ENCODE data around the gene LY9. TPM values are rescaled to one million over a fixed set of nuclear protein-coding genes. Genes with fewer than 3 reads are reported as not detected.

The LY9 gene, protein sequence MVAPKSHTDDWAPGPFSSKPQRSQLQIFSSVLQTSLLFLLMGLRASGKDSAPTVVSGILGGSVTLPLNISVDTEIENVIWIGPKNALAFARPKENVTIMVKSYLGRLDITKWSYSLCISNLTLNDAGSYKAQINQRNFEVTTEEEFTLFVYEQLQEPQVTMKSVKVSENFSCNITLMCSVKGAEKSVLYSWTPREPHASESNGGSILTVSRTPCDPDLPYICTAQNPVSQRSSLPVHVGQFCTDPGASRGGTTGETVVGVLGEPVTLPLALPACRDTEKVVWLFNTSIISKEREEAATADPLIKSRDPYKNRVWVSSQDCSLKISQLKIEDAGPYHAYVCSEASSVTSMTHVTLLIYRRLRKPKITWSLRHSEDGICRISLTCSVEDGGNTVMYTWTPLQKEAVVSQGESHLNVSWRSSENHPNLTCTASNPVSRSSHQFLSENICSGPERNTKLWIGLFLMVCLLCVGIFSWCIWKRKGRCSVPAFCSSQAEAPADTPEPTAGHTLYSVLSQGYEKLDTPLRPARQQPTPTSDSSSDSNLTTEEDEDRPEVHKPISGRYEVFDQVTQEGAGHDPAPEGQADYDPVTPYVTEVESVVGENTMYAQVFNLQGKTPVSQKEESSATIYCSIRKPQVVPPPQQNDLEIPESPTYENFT
- 22.6 TPM for polyA plus RNA-seq (2012; ENCODE audit: insufficient read depth, insufficient read length)

DNA sequence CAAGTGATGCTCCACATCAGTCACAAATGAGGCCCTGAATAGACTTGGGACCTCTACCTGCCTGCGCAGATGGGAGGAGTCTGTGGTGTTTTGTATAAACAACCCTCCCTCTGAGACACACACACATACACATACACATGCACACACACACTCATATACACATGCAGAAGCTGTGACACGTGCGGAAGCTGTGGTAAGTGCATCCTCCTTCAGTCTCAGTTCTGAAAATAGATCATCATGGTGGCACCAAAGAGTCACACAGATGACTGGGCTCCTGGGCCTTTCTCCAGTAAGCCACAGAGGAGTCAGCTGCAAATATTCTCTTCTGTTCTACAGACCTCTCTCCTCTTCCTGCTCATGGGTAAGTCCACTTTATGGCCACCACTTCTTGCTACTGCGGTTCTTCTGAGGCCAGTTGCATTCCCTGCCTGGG, at the start of gene LY9:
Gene LY9 (plus strand): TSS at position 224 of the 433 bp plus-strand sequence. CDS start 14 bp downstream, at position 238.
- DNase-seq (ENCODE audit: low read depth, low spot score) = peak; percentile 95
- H3K4me3 ChIP-seq (ENCODE audit: low read length) = peak within 1 kb of the TSS; percentile 58

DNA sequence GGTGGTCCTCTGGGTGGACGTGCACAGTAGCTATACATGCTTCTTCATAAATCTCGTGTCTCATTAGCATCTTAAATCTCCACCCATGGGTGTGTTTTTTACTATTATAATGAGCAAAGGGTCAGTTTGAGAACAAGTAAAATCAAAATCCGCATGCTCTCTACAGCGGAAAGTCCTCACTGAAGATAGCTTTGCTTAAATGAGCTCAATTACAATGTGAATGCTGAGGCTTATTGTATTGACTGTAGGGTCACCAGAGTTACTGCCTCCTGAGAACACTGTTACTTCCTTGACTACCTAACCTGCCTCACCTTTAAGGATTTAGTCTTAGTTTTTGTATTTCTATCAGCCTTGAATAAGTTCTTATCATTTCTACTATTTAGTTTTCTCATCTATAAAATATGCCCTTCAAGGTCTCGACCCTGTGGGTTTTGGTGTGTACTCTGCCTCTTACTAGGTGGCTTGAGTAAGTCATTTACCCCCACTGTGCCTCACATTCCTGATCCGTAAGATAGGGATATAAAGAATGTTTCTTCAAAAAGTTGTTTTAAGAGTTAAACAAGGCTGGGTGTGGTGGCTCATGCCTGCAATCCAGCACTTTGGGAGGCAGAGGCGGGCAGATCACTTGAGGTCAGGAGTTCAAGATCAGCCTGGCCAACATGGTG, 49.0 kb upstream of the LY9 start:
- no peak overlapping the region for H3K4me3 ChIP-seq (ENCODE audit: low read length)

DNA sequence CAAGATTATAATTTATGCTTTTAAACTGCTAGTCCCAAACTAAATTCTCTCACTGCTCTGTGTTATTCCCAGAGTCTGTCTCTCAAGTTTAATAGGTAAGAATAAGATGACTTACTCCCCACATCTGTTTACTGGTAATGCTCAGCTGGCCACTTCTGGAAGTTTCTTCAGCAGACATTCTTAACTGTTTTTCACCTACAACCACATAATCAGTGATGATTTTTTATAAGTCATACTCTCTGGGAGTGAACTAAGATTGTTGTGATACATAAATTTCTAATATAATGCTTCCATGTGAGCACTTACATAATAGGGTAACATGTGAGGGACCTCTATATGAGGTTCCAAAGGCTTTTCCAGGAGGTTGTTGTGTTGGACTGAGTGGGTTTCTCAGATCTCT, 48.3 kb upstream of the LY9 start:
- H3K4me3 ChIP-seq (ENCODE audit: low read length) = no peak overlapping the region
- no peak for DNase-seq (ENCODE audit: low read depth, low spot score)

More for the DNA sequence above, 49.0 kb upstream of the LY9 start:
- no peak for DNase-seq (ENCODE audit: low read depth, low spot score)

DNA sequence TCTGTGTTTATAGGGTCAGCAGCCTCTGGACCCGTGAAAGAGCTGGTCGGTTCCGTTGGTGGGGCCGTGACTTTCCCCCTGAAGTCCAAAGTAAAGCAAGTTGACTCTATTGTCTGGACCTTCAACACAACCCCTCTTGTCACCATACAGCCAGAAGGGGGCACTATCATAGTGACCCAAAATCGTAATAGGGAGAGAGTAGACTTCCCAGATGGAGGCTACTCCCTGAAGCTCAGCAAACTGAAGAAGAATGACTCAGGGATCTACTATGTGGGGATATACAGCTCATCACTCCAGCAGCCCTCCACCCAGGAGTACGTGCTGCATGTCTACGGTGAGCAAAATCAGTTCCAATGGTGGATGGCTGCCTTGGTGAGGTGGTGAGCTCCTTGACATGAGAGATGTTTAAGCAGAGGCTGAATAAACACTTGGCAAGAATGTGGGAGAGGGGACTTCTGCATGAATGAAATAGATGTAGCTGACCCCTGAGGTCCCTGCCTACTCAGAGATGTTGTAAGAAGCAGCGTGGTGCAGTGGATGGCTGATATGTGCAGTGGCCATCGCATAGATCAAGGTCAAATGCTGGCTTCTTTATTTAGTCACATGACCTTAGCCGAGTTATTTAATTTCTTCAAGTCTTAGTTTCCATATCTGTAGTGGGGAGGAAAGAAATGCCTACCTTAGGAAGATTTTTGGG, 47.6 kb upstream of the LY9 start:
- H3K4me3 ChIP-seq (ENCODE audit: low read length) = no peak overlapping the region
- DNase-seq (ENCODE audit: low read depth, low spot score) = no peak

DNA sequence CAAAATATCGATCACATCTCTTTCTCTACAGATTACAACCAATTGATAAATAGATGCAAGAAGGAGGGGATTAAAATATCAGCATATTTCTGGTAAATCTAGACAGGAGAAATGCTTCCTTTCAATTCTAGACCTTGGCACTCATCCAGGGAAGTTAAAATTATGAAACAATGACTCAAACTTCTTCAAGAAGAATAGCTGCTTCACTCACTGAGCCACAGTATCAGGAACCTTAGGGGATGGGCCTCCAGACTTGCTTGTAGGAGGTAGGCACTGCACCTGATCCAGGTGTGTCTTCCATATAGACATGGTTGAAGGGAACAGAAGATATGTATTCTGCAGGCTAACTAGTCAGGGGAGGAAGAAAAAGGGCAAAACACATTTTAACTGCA, 47.1 kb upstream of the LY9 start:
- H3K4me3 ChIP-seq (ENCODE audit: low read length) = no peak overlapping the region
- no peak for DNase-seq (ENCODE audit: low read depth, low spot score)

DNA sequence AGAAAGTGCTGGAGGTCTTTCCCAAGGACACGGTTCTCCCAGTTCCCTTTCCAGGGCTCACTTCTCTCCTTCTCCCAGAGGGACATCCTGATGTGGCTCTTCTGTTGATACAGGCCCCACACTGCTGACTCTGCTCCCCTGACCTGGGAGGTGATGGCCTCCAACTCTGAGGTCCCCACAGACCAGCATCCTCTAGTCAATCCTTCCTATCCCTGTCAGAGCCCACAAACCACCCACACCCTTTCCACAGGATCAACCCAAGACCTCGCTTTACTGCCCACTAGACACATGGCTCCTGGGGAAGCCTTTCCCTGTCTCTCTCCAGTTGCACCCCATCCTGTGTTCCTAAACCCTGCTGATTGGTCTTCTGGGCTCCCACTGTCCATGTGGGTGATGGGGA, 45.4 kb upstream of the LY9 start:
- DNase-seq (ENCODE audit: low read depth, low spot score) = no peak
- no peak overlapping the region for H3K4me3 ChIP-seq (ENCODE audit: low read length)

DNA sequence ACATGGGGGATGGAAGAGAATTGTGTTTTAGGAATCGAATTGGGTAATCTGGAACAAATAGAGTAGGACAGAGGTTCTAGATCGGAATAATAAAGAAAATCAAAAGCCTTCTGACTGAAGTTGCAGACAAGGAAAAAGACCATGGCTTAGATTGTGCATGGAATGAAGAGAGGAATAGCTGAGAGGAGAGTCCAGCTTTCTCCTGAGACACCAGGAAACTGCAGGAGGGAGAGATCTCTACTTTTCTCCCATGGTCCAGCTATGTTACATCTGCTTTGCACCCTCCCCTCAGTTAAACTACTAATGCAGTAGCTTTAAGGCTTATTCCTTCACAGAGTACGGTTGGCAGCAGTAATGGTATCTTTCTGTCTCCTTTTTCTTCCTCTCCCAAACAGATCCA, 43.6 kb upstream of the LY9 start:
- no peak for DNase-seq (ENCODE audit: low read depth, low spot score)
- no peak overlapping the region for H3K4me3 ChIP-seq (ENCODE audit: low read length)

DNA sequence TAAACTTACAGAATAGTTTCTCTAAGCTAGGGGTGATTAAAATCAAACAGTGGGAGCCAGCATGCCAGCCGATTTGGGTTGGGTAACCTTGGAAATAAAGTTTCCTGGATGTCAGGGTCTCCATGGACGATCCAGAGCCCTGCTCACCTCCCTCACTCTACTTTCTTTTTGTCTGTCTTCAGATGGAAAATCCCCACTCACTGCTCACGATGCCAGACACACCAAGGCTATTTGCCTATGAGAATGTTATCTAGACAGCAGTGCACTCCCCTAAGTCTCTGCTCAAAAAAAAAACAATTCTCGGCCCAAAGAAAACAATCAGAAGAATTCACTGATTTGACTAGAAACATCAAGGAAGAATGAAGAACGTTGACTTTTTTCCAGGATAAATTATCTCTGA, 43.0 kb upstream of the LY9 start:
- no peak overlapping the region for H3K4me3 ChIP-seq (ENCODE audit: low read length)
- no peak for DNase-seq (ENCODE audit: low read depth, low spot score)

DNA sequence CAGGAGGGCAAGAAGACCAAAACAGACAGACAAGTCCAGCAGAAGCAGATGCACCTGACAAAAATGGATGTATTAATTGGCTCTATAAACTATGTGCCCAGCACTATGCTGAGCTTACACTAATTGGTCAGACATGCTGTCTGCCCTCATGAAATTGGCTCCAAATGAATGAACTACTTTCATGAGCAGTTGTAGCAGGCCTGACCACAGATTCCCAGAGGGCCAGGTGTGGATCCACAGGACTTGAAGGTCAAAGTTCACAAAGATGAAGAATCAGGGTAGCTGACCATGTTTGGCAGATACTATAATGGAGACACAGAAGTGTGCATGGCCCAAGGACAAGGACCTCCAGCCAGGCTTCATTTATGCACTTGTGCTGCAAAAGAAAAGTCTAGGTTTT, 42.4 kb upstream of the LY9 start:
- no peak overlapping the region for H3K4me3 ChIP-seq (ENCODE audit: low read length)
- no peak for DNase-seq (ENCODE audit: low read depth, low spot score)

DNA sequence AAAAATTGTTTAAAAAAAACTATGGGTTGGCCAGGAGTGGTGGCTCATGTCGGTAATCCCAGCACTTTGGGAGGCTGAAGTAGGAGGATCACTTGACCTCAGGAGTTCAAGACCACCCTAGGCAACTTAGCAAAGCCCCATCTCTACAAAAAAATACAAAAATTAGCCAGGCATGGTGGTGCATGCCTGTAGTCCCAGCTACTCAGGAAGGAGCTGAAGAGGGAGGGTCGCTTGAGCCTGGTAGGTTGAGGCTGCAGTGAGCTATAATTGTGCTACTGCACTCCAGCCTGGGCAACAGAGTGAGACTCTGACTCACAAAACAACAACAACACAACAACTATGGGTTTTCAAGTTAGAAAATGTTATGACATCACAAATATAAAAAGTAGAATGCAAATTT, 40.5 kb upstream of the LY9 start:
- no peak for DNase-seq (ENCODE audit: low read depth, low spot score)
- H3K4me3 ChIP-seq (ENCODE audit: low read length) = no peak overlapping the region

DNA sequence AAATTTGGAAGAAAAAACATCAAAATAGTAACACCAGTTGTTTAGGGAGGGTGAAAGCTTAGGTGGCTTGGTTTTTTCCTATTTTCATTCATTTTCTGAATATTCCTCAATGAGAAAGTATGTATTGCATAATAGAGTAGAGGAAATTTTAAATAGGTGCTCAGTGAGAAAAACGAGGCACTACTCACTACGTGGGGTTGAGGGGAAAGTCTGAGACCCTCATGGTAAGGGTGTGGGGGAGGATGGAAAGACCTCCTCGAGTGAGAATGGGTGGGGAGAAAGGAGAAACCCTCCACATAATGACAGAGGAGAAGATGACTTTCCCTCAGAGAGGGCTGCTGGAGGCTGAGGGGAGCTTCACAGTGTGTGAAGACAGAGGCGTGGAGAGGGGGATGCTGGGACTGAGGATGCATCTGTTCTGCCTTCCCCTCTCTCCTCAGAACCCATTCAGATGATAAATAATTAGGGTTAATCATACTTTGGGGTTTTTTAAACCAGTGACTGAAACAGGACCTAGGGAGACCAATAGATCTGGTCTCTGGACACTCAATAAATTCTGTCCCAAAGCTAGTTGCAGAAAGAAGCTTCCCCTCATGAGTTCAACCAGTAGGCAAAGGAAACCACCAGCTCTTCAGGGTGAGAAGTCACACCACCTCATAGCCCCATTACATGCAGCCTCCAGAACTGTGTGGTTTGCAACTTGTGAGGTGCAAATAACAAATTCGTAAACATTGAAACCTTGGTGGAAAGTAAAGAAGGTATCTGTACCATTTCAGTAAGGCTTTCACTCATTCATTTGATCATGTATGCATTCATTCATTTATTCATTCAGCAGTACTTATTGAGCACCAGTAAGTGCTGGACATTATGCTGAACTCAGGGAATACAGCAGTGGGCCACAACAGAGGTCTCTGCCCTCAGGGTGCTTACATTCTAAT, 39.8 kb upstream of the LY9 start:
- no peak for DNase-seq (ENCODE audit: low read depth, low spot score)
- H3K4me3 ChIP-seq (ENCODE audit: low read length) = no peak overlapping the region

DNA sequence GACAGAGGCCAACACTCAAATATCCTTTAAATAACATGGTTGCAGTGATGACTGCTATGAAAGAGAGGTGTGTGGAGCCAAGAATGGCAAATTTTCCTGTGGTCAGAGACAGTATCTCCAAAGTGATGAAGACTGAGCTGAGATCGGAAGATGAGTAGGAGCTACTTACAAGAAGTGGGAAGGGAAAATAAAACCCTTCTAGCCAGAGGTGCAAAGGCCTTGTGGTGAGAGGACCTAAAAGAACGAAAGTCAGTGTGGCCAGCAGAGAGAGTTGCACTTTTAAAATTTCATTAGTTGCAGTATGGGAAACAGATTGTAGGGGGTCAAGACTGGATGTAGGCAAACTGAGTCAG, 39.1 kb upstream of the LY9 start:
- no peak overlapping the region for H3K4me3 ChIP-seq (ENCODE audit: low read length)
- no peak for DNase-seq (ENCODE audit: low read depth, low spot score)

DNA sequence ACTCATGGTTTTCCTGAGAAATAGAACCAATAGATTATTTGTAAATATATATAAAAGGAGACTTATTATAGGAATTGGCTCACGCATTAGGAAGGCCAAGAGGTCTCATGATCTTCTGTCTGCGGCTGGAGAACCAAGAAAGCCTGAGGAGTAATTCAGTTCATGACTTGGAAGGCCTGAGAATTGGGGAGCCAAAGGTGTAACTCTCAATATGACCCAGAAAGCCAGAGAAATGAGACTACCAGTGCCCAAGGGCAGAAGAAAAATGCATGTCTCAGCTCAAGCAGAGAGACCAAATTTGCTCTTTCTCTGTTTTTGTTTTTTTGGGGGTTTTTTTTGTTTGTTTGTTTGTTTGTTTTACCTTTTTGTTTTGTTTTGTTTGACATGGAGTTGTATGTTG, 37.5 kb upstream of the LY9 start:
- no peak for DNase-seq (ENCODE audit: low read depth, low spot score)

DNA sequence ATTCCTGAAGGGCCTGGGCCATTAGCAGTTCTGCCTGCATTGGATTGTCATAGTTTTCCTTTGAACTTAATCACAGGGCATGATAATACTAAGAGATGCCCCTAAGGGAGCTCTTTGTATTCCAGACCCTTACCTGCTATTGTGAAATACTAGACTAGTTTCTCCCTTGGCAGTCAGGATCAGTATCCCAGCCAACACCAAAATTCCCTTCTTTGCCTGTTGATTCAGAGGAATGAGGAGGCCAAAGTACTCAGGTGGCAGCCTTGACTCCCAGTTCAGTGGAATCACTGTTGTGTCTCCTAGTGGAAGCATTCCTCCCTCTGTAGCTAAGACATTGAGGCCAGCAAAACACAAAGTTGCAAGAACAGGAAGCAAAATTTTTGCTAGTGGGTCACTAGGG, 36.2 kb upstream of the LY9 start:
- no peak overlapping the region for H3K4me3 ChIP-seq (ENCODE audit: low read length)
- DNase-seq (ENCODE audit: low read depth, low spot score) = no peak

More for the DNA sequence above, 37.5 kb upstream of the LY9 start:
- no peak overlapping the region for H3K4me3 ChIP-seq (ENCODE audit: low read length)

DNA sequence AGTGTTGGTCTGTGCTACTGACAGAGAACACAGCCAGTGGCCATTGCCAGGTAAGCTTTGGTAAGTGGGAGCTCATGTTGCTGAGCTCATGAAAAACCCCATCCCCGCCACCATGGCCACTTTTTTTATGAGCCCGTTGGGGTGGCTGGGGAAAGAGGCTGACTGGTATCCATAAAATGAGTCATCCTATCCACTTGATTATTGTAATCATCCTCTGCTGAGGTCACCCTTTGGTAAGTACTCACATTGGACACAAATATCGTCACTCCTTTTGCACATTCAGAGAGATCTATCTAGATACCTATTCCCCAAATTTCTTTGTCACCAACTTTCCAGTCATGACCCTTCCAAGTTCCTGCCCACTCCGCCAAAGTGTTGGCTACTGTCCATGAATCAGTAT, 34.9 kb upstream of the LY9 start:
- H3K4me3 ChIP-seq (ENCODE audit: low read length) = no peak overlapping the region
- no peak for DNase-seq (ENCODE audit: low read depth, low spot score)

DNA sequence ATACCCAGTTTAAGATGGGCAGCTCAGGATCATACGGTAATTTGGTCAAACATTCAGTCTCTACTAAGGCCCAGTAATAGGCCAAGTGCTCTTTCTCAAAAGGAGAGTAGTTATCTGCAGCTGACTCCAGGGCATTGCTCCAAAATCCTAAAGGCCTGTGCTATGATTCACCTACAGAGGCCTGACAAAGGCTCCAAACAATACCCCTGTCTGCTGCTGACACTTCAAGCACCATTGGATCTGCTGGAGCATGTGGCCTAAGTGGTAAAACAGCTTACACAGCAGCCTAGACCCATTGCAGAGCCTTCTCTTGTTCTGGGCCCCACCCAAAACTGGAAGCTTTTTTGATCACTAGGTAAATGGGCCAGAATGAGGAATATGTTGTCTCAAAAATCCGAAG, 34.1 kb upstream of the LY9 start:
- DNase-seq (ENCODE audit: low read depth, low spot score) = no peak

DNA sequence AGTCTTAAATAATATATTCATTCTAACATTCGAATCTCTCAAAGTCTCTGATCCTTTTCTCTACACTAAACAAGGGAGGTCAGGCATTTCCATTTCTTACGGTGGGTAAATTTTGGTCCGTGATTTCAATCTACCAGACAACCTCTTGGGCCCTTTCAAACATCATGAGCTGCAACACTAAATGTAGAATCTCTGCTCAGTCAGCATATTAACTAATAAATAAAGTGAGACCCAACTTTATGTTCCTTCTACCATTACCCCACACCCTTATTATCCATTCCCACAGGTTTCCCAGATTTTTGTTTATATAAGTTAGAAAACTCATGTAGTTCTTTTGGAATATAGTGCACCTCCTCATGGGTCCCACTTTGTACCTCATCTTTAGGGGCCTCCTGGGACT, 32.0 kb upstream of the LY9 start:
- no peak for DNase-seq (ENCODE audit: low read depth, low spot score)
- no peak overlapping the region for H3K4me3 ChIP-seq (ENCODE audit: low read length)

More for the DNA sequence above, 34.1 kb upstream of the LY9 start:
- H3K4me3 ChIP-seq (ENCODE audit: low read length) = no peak overlapping the region

DNA sequence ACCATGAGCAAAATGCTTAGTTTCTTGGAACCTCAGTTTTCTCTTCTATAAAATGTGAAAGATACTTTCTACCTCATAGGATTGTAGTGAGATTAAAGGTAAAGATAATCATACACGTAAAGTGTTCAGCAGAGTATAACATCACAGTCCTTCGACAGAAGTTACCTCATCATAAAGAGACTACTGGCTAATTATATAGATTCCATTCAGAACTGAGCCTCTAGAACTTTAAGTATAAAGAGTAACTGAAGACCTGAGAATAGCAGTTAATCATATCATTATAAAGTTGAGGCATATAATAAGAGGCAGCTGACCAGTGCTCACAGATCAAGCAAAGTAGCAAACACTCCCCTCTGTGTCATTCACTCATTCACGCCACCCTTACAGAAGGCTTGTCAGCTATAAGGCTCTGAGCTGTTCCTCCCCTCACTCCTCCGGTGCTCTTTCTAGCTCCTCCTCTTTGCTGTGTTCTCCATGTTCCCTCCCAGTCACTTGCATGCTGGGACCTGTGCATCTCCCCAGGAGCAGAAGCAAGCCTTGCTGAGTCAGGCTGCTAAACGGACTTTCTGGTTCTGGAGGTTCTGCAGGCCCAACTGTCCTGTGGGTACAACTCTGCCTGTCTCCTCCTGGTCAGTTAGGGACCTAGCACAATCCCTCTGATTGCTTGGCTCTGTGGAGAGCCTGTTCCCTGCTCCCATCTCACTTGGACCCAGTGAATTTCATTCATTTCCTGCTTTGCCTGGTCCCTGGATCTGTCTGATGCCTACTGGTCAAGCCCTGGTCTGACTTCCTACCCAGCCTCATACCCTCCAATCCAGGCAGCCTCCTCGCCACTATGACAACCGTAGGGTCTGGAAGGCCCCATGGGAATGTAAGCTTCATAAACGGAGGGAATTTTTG, 28.3 kb upstream of the LY9 start:
- H3K4me3 ChIP-seq (ENCODE audit: low read length) = peak overlapping the region; percentile 22

More for the DNA sequence above, 28.3 kb upstream of the LY9 start:
- no peak for DNase-seq (ENCODE audit: low read depth, low spot score)
